ENCODE data around the gene WFDC12. TPM values are rescaled to one million over a fixed set of nuclear protein-coding genes. Genes with fewer than 3 reads are reported as not detected.
A peak's percentile ranks its signal among the peaks of the same experiment; 100 is the strongest.

The WFDC12 gene
- total RNA-seq, 6 experiments from 2014 or later, result not detected

DNA sequence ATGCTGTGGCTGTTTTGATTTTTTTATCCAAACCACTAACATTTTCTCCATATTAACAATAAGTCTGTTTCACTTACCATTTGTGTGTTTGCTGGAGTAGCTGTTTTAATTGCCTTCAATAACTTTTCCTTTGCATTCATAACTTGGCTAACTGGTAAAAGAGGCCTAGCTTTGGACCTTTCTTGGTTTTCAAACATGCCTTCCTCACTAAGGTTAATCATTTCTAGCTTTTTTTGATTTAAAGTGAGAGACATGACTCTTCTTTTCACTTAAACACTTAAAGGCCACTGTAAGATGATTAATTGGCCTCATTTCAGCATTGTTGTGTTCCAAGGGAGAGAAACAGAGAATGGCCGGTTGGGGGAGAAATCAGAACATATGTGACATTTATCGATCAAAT, 2.9 kb downstream of the WFDC12 start:
- H3K4me3 Mint-ChIP-seq, result no peak overlapping the region
- H3K27me3 Mint-ChIP-seq (ENCODE audit: insufficient read depth), result peaks cover 23% of the 10 kb centered on the region
- no peaks in the 10 kb centered on the region for H3K4me1 Mint-ChIP-seq (ENCODE audit: low read depth)
- no peaks in the 10 kb centered on the region for H3K9me3 Mint-ChIP-seq
- H3K36me3 Mint-ChIP-seq (ENCODE audit: low read depth), result no peaks in the 10 kb centered on the region
- H3K27ac Mint-ChIP-seq, result no peak overlapping the region
- no peak for DNase-seq
- TF ChIP-seq, protein P1, sequence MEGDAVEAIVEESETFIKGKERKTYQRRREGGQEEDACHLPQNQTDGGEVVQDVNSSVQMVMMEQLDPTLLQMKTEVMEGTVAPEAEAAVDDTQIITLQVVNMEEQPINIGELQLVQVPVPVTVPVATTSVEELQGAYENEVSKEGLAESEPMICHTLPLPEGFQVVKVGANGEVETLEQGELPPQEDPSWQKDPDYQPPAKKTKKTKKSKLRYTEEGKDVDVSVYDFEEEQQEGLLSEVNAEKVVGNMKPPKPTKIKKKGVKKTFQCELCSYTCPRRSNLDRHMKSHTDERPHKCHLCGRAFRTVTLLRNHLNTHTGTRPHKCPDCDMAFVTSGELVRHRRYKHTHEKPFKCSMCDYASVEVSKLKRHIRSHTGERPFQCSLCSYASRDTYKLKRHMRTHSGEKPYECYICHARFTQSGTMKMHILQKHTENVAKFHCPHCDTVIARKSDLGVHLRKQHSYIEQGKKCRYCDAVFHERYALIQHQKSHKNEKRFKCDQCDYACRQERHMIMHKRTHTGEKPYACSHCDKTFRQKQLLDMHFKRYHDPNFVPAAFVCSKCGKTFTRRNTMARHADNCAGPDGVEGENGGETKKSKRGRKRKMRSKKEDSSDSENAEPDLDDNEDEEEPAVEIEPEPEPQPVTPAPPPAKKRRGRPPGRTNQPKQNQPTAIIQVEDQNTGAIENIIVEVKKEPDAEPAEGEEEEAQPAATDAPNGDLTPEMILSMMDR (IDR thresholded peaks at IDR 0.05), result no peak

DNA sequence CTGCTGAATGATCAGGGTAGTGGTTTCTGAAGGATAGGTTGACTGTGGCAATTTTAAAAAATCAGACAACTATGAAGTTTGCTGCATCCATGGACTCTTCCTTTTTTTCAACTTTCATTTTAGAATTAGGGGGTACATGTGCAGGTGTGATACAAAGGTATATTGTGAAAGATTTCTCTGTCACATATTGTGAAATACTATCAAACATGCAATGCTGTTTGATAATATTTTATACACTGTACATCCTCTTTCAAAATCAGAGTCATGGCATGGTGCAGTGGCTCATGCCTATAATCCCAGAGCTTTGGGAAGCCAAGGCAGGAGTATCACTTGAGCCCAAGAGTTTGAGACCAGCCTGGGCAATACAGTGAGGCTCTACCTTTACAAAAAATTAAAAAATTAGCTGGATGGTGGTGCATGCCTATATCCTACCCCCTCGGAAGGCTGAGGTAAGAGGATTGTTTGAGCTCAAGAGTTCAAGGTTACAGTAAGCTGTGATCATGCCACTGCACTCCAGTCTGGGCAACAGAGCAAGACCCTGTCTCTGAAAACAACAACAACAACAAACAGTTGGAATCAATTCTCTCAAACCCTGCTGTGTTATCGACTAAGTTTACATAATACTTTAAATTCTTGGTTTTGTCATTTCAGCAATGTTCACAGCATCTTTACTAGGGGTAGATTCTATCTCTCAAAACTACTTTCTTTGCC, 4.6 kb downstream of the WFDC12 start:
- no peak for DNase-seq
- peaks cover 22% of the 10 kb centered on the region for H3K27me3 Mint-ChIP-seq (ENCODE audit: insufficient read depth)
- H3K4me3 Mint-ChIP-seq, result no peak overlapping the region
- no peaks in the 10 kb centered on the region for H3K4me1 Mint-ChIP-seq (ENCODE audit: low read depth)
- TF ChIP-seq, protein P1 (IDR thresholded peaks at IDR 0.05), result no peak
- no peaks in the 10 kb centered on the region for H3K9me3 Mint-ChIP-seq
- H3K36me3 Mint-ChIP-seq (ENCODE audit: low read depth), result no peaks in the 10 kb centered on the region
- H3K27ac Mint-ChIP-seq, result no peak overlapping the region

DNA sequence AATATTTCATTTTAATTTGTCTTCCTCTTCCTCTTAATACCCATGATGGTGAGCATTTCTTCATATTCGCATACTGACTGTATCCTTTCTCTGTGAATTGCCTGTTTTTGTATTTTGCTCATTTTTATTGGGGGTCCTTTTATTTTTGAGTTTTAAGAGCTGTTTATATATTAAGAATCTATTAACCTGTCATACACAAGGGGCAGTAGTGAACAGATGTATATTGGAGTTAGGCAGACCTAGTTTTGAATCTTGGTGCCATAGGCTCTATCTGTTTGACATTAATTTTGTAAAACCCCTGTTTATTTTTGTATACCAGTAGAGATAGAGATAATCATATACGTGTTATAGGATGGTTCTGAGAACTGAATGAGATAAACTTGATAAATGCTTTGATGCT, 6.2 kb downstream of the WFDC12 start:
- no peak overlapping the region for H3K4me3 Mint-ChIP-seq
- no peaks in the 10 kb centered on the region for H3K9me3 Mint-ChIP-seq
- H3K4me1 Mint-ChIP-seq (ENCODE audit: low read depth), result no peaks in the 10 kb centered on the region
- H3K36me3 Mint-ChIP-seq (ENCODE audit: low read depth), result no peaks in the 10 kb centered on the region
- TF ChIP-seq, protein P1 (IDR thresholded peaks at IDR 0.05), result peak; percentile 42; the same call in 1 of the 2 replicates
- no peak for DNase-seq
- H3K27ac Mint-ChIP-seq, result no peak overlapping the region
- peaks cover 23% of the 10 kb centered on the region for H3K27me3 Mint-ChIP-seq (ENCODE audit: insufficient read depth)

DNA sequence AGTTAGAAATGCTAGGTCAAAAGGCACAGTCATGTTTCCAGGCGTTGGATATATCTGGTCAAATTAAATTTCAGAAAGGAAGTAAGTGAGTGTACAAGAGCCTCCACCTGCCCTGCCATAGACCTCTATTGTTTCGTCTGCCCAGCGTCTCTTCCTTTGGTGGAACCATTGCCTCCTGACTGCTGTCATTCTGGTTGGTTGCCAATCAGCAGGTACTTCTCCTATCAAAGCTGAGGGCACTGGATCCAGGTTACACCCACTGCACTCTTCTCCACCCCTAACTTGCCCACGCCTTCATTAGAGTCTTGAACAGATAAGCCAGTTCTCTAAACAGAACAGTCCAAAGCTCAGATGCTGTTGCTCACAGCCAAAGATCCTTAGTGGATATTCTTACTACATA, 6.7 kb downstream of the WFDC12 start:
- TF ChIP-seq, protein P1 (IDR thresholded peaks at IDR 0.05), result no peak
- Mint-ChIP-seq H3K4me3 (no peak overlapping the region), H3K9me3 (no peaks in the 10 kb centered on the region), H3K36me3 (ENCODE audit: low read depth) (no peaks in the 10 kb centered on the region), H3K27me3 (ENCODE audit: insufficient read depth) (peaks cover 24% of the 10 kb centered on the region), H3K27ac (no peak overlapping the region), H3K4me1 (ENCODE audit: low read depth) (no peaks in the 10 kb centered on the region)
- no peak for DNase-seq

DNA sequence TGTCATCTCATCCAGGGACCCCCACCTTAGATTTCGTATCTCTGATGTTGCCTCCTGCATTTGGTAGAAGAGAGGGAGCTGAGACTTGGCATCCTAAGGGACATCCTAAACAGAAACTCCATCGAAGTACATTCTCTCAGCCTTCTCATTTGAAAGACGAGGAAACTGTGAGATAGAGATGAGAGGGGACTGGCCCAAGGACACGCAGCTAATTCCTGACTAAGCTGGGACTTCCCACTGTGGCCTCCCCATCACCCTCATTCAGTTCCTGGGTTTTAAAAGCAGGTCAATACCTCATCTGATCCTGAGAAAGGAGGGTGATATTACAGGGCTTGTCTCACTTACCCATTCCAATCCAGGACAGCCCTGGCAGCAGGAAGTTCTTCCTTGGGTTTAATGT, 8.4 kb downstream of the WFDC12 start:
- Mint-ChIP-seq H3K36me3 (ENCODE audit: low read depth) (no peaks in the 10 kb centered on the region), H3K4me1 (ENCODE audit: low read depth) (no peaks in the 10 kb centered on the region), H3K4me3 (no peak overlapping the region), H3K27ac (no peak overlapping the region), H3K27me3 (ENCODE audit: insufficient read depth) (peaks cover 22% of the 10 kb centered on the region), H3K9me3 (no peaks in the 10 kb centered on the region)
- TF ChIP-seq, protein P1 (IDR thresholded peaks at IDR 0.05), result no peak
- DNase-seq, result no peak
